SU-DHL-6 (cell line): ENCODE measurements around the gene SLC51A.
"Not testable (repeated sequence)": the region's sequence is repeated elsewhere in the genome, so short reads cannot be mapped to it uniquely, and the experiment has no call there.

Source experiments
- H2AFZ ChIP-seq: fragments of 200-600 bp; sonication (generic); 2 replicates; pipeline ENCODE4 v1.6.1; 2014; ENCODE audit warnings: low read depth, mild to moderate bottlenecking, moderate library complexity, mixed read lengths, antibody characterized with exemption, low read length; ENCODE audit not compliant: severe bottlenecking
- H3F3A ChIP-seq: fragments of 200-600 bp; shearing (Covaris generic); 2 replicates; pipeline ENCODE4 v1.6.0; 2016; ENCODE audit warnings: antibody characterized with exemption, mild to moderate bottlenecking; ENCODE audit not compliant: insufficient read depth
- H3K27ac ChIP-seq: fragments of 200-600 bp; sonication (generic); 2 replicates; pipeline ENCODE4 v1.5.1; 2016; ENCODE audit warnings: low read depth, mild to moderate bottlenecking, low read length, moderate library complexity, mixed read lengths
- H3K27me3 ChIP-seq: fragments of 200-600 bp; sonication (generic), shearing (Covaris generic); 2 replicates; pipeline ENCODE4 v1.6.0; 2014; ENCODE audit warnings: mild to moderate bottlenecking, low read length
- H3K36me3 ChIP-seq: fragments of 200-600 bp; sonication (generic); 2 replicates; pipeline ENCODE4 v1.6.1; 2014; ENCODE audit warnings: mild to moderate bottlenecking, low read length, mixed read lengths
- H3K4me2 ChIP-seq: fragments of 300-600, 200-600 bp; shearing (Covaris generic), sonication (generic); 2 replicates; pipeline ENCODE4 v1.6.0; 2014; ENCODE audit warnings: low read length, low read depth, mild to moderate bottlenecking; ENCODE audit not compliant: poor library complexity, severe bottlenecking
- H3K4me3 ChIP-seq: fragments of 200-600 bp; sonication (generic); 2 replicates; pipeline ENCODE4 v1.5.1; 2014; ENCODE audit warnings: antibody characterized with exemption, low read length, mild to moderate bottlenecking, mixed read lengths; ENCODE audit not compliant: insufficient read depth, poor library complexity, severe bottlenecking
- H3K79me2 ChIP-seq: fragments of 200-600 bp; sonication (generic); 2 replicates; pipeline ENCODE4 v1.6.1; 2014; ENCODE audit warnings: mild to moderate bottlenecking, low read length, moderate library complexity; ENCODE audit not compliant: insufficient read depth
- H3K9ac ChIP-seq: fragments of 200-600 bp; sonication (generic); 2 replicates; pipeline ENCODE4 v1.7.0; 2014; ENCODE audit warnings: mild to moderate bottlenecking, low read length
- H3K9me2 ChIP-seq: fragments of 200-600 bp; sonication (generic); replicated peaks from 2 replicates; pipeline ENCODE4 v1.6.1; 2014; ENCODE audit warnings: low read length; ENCODE audit not compliant: insufficient read depth
- H3K9me3 ChIP-seq: fragments of 200-600 bp; sonication (generic); 2 replicates; pipeline ENCODE4 v1.6.1; 2014; ENCODE audit warnings: low read length, mixed read lengths; ENCODE audit not compliant: insufficient read depth
- H4K20me1 ChIP-seq: fragments of 200-600 bp; sonication (generic); 2 replicates; pipeline ENCODE4 v1.6.1; 2014; ENCODE audit warnings: low read depth, mild to moderate bottlenecking, antibody characterized with exemption, low read length, moderate library complexity, mixed read lengths
- CTCF ChIP-seq: fragments of 200-600 bp; sonication (generic); IDR thresholded peaks from one replicate; pipeline ENCODE4 v1.5.1; 2017; ENCODE audit warnings: antibody characterized with exemption, mild to moderate bottlenecking, low read length, moderate library complexity; ENCODE audit not compliant: insufficient read depth, poor library complexity, severe bottlenecking
- EZH2phosphoT487 ChIP-seq: fragments of 200-600 bp; sonication (generic), shearing (Covaris generic); conservative IDR thresholded peaks from 2 replicates; pipeline ENCODE4 v1.6.1; 2018; ENCODE audit warnings: mild to moderate bottlenecking, antibody characterized with exemption, low read length, moderate library complexity, mixed read lengths

SLC51A gene

GRCh38 chr3:196207159-196207832 lies 9.0 kb upstream of the SLC51A start:
- H3K4me3 ChIP-seq: no peak overlapping the region
- H3K9ac ChIP-seq: no peak overlapping the region
- TF ChIP-seq EZH2phosphoT487: no peak
- no peak for TF ChIP-seq CTCF
- H3K4me2 ChIP-seq: no peak overlapping the region
- no peak overlapping the region for H3K27ac ChIP-seq
- no peaks in the 10 kb centered on the region for H4K20me1 ChIP-seq
- H3K79me2 ChIP-seq: no peaks in the 10 kb centered on the region
- H3K27me3 ChIP-seq: no peaks in the 10 kb centered on the region
- H2AFZ ChIP-seq: no peak overlapping the region
- no peaks in the 10 kb centered on the region for H3K9me2 ChIP-seq
- no peaks in the 10 kb centered on the region for H3F3A ChIP-seq
- H3K36me3 ChIP-seq: no peaks in the 10 kb centered on the region
- H3K9me3 ChIP-seq: no peaks in the 10 kb centered on the region

GRCh38 chr3:196207833-196208607 lies 8.3 kb upstream of the SLC51A start:
- Histone ChIP-seq H3K27ac (no peak overlapping the region), H3K27me3 (no peaks in the 10 kb centered on the region), H3K36me3 (no peaks in the 10 kb centered on the region), H4K20me1 (no peaks in the 10 kb centered on the region), H3K4me3 (peak overlapping the region; percentile 22), H3K4me2 (peak overlapping the region; percentile 42), H3K9me2 (no peaks in the 10 kb centered on the region), H3F3A (no peaks in the 10 kb centered on the region), H2AFZ (no peak overlapping the region), H3K9me3 (no peaks in the 10 kb centered on the region), H3K9ac (no peak overlapping the region), H3K79me2 (no peaks in the 10 kb centered on the region)
- no peak for TF ChIP-seq EZH2phosphoT487
- no peak for TF ChIP-seq CTCF

GRCh38 chr3:196208942-196209695 lies 7.2 kb upstream of the SLC51A start:
- Histone ChIP-seq H3F3A (no peaks in the 10 kb centered on the region), H3K9me3 (no peaks in the 10 kb centered on the region), H3K9me2 (no peaks in the 10 kb centered on the region), H4K20me1 (no peaks in the 10 kb centered on the region), H3K27ac (no peak overlapping the region), H3K4me3 (no peak overlapping the region), H3K9ac (no peak overlapping the region), H2AFZ (no peak overlapping the region), H3K79me2 (no peaks in the 10 kb centered on the region), H3K36me3 (no peaks in the 10 kb centered on the region), H3K27me3 (no peaks in the 10 kb centered on the region), H3K4me2 (no peak overlapping the region)
- no peak for TF ChIP-seq EZH2phosphoT487
- TF ChIP-seq CTCF: no peak

GRCh38 chr3:196209944-196210672 lies 6.2 kb upstream of the SLC51A start:
- H3K27ac ChIP-seq: not testable (repeated sequence)

More at GRCh38 chr3:196209944-196210672, 6.2 kb upstream of the SLC51A start:
- not testable (repeated sequence) for H3K27me3 ChIP-seq, H3K4me2 ChIP-seq, H3K36me3 ChIP-seq, H2AFZ ChIP-seq, H4K20me1 ChIP-seq, H3K9ac ChIP-seq, H3F3A ChIP-seq, H3K79me2 ChIP-seq, H3K9me3 ChIP-seq, H3K4me3 ChIP-seq, H3K9me2 ChIP-seq
